Activated CD8-positive, alpha-beta memory T cell treated with anti-CD3 and anti-CD28 coated beads for 48 hours (primary cell): ENCODE results near the gene TDRD7.

Source experiments
- DNase-seq, 3 experiments: peaks; one replicate each; pipeline ENCODE4 v3.0.0-alpha.2; 2020; ENCODE audit warnings: low read depth in 2 of 3, low spot score in 2 of 3

Gene TDRD7

DNA sequence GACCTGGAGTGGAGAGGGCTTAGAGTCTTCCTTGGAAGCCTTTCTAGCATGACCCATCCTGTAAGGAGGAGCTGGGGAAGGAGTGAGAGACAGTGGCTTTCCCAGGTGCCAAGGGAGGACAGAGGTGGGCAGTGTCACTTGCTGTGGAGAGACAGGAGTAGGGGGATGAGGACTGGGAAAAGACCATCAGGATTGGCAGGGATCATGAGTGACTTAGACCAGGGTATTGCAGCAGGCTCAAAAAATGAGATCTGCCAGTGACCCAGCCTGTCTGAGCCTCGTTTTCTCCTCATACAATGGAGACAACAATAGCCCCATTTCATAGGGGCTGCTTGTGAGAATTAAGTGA, 91.9 kb downstream of the TDRD7 start:
- no peak for DNase-seq

- DNase-seq = no peak
These were observed 92.7 kb downstream of the TDRD7 start for GRCh38 chr9:97504381-97505216.

- no peak for DNase-seq
These were observed 93.9 kb downstream of the TDRD7 start for GRCh38 chr9:97505845-97506244.

DNA sequence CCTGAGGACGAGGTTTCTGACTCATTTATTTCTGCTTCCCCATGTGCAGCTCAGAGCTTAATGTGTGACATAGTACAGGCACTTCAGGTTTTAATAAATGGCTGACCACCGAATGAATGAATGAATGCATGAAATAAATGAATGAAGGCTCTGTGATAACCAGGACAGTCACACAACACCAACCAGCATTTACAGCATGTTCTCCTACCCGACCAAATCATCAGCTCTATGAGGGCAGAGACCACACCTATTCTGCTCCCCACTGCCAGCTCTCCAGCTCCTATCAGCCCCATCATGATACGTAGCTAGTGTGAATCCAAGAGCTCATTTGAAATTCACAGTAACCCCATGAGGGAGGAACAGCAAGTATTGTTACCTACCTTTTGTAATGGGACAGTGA, 94.4 kb downstream of the TDRD7 start:
- DNase-seq = no peak

GRCh38 chr9:97506787-97507186, 94.9 kb downstream of the TDRD7 start:
- DNase-seq = no peak

DNA sequence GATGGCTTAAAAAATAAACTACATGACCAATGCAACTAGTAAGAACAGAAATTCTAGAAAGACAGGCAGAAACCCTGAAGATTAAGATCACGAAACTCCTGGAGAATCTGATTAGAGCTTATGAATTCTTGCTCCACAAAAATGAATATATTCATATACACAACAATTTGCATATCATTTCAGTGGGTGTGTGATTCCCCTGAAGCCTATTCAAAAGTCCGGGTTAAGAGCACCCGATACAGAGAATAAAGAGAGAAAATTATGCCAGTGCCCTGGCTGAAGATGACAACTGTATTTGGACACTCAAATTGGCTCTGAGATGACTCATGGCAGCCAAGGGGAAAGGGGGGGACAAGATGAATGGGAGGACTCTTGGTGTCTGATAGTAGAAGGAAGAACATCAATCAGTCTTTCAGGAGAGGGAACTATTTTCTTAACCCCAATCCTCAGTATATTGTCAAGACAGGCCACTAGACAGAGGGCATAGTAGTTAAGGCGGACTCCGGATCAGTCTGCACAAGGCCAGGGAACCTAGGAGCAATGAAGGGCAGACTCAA, 95.6 kb downstream of the TDRD7 start:
- no peak for DNase-seq

GRCh38 chr9:97508852-97509251, 97.0 kb downstream of the TDRD7 start:
- DNase-seq = no peak

GRCh38 chr9:97510797-97511654, 99.1 kb downstream of the TDRD7 start:
- no peak for DNase-seq

GRCh38 chr9:97511655-97512427, 99.9 kb downstream of the TDRD7 start:
- DNase-seq = no peak

DNA sequence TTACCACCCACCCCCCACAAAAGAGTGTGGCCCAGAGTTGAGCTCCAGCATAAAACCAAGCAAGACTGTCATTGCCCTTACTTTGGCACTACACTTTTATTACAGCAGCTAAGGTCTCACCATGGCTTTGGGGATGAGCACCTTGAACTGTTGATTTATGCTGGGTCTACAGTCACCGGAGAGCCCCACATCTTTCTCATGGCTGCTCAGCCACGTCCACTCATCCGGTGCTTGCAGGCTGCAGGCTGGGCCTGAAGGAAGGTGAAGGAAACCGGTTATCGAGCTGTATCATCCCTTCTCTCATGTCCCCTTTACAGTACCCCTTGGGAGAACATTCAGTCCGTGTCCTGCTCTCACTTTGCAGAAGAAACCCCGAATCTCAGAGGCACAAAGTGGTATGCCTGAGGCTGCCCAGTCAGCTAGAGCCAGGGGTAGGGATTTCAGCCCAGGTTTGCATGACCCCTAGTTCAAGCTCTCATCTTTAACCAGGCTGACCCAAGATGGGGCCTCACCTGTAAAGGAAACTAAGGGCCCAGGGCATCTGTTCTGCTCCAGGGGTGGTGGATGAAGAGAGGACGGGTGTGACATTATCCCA, 101.2 kb downstream of the TDRD7 start:
- DNase-seq = no peak

DNA sequence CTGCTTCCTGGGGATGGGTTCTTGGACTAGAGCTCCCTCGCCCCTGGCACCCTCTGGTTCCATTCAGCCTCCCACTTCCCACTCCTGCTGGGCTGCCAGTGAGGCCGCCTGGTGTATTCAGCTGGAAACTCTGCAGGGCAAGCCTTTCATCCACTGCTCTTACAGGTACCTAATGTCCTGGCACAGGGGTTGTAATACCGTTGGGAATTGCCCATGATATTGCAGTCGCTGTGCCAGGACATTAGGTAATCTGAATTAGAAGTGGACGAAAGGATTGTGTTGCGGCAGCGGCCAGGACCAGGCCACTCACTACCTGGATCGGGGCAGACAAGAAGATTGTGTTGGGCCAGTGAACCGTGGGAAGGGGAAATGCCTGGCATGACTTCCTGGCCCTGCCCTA, 102.6 kb downstream of the TDRD7 start:
- no peak for DNase-seq

GRCh38 chr9:97515662-97516061, 103.8 kb downstream of the TDRD7 start:
- DNase-seq = no peak

GRCh38 chr9:97516111-97516510, 104.2 kb downstream of the TDRD7 start:
- DNase-seq = no peak

DNA sequence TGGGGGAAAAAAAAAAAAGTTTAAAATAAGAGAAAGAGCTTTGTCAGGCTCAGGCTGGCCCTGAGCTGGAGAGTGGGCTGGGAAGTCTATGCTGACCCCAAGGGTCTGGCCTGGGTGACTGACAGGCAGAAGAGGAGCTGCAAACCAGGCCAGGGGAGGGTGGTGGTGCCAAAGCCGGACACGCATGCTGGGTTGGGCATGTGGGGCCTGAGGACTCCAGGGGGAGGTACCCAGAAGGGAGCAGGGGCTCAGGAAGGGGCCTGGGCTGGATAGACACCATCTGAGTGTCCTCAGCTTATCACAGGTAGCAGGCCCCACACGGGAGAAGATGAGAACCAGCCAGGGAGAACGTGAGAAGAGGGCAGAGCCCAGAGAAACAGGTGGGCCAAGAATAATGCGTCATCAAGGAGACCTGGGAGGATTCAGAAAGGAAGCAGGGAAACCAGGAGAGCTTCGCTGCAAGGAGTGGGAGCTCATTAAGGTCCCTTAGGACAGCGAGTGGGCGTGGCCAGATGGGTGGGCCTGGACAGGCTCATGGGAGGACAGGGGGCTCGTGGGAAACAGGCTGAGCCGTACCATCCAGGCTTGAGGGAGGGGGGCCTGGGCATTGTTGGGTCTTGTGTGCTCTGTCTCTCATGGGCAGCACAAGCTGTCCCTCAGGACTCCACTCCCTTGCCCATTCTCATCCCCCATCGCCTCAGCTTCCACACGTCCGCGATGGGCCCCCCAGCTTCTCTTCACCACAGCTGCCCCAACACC, 105.6 kb downstream of the TDRD7 start:
- DNase-seq = no peak

GRCh38 chr9:97518166-97518908, 106.4 kb downstream of the TDRD7 start:
- DNase-seq = no peak

DNA sequence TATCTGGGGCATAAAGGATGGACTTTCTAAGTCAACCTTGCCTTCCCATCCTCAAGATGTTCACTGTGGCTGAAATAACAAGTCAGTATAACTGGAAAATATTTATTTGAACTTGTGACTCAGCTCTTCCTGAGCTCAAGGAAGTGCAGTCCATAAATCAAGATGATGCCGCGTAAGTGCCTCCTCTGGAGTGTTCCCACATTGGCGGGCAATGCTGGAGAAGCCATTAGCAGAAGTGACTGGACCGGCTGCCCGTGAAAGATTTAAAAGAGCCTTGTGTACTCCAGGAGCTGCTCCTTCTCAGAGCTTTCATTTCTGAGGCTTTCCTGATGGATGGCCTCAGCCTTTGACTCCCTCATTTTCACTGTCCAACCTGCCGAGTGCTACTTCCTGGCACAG, 107.0 kb downstream of the TDRD7 start:
- no peak for DNase-seq

DNA sequence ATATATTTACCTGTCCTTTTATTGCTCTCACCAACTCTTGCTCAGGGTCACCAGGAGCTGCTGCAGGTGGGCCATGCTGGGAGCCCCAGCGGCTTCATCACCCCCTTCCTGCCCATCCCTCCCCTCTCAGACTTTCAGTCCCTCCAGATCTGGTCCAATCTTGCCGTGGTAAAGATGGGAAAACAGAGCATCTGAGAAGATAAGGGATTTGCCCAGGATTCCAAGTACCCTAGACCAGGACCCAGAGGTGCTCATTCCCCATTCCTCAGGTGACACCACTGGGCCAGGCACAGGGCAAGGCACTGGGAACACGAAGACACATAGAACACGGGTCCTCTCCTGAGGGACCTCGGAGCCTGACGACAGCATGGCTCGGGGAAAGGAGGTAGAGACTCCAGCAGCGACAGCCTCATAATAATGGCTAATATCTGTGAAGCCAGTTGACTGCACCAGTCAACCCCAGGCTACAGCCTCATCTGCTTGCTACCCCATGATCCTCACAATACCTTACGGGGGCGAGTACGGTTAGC, 107.6 kb downstream of the TDRD7 start:
- DNase-seq = no peak

GRCh38 chr9:97521576-97522333, 109.9 kb downstream of the TDRD7 start:
- no peak for DNase-seq

GRCh38 chr9:97524424-97524823, 112.5 kb downstream of the TDRD7 start:
- no peak for DNase-seq
